Stimulated activated CD8-positive, alpha-beta memory T cell treated with anti-CD3 and anti-CD28 coated beads, Interleukin-4, amount 100 ng/mL, for 4 hours (primary cell): Measurements from ENCODE around the gene SLC35F4.
"Not testable (repeated sequence)": the region's sequence is repeated elsewhere in the genome, so short reads cannot be mapped to it uniquely, and the experiment has no call there.

Source experiments
- DNase-seq, 2 donors: peaks; one replicate each; pipeline ENCODE4 v3.0.0-alpha.2; 2020; ENCODE audit warnings: low read depth in 2 of 2, low spot score in 1 of 2

The SLC35F4 gene

GRCh38 chr14:57729208-57730187 lies 136.4 kb downstream of the SLC35F4 start:
- DNase-seq = no peak

- no peak for DNase-seq
Observed at GRCh38 chr14:57725399-57726077, 140.4 kb downstream of the SLC35F4 start.

GRCh38 chr14:57722141-57722540 lies 143.8 kb downstream of the SLC35F4 start:
- not testable (repeated sequence) for DNase-seq

DNA sequence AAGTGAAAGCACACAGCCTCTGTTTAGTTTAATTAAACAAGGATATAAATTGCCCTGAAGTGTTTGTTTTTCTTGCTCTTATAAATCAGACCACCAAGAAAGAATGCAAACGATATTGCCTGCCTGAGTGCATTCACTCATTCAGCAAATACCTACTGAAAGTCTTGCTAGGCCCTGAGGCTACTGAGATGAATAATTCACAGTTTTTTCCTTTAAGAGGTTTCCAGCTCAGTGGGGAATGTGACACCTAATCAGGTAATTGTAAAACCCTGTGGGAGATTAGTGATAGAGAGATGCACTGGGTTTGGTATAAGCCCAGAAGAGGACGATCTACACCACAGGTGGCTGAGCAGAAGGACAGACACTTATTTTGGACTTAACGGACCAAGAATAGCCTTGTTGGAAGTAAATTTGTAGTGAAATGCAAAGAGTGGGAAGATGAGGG lies 151.4 kb downstream of the SLC35F4 start:
- DNase-seq = no peak

GRCh38 chr14:57712698-57713097 lies 153.2 kb downstream of the SLC35F4 start:
- DNase-seq = no peak

DNA sequence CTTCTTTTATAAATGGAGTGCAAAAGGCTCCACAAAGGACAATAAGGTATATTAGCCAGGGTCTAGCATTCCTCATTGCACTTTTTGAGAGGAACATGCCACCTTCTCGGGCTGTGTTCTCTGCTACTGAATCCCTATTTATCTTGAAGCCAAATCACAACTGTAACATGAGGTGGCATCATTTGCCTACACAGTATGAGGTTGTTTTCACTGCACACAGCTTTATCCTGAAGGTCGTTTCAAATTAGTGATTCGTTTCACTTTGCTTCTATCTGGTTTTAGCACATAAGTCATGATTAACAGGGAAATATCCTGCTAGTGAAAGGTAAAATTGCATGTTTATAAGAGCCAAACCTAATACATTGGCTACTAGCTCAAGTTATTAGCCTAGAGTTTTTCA lies 153.8 kb downstream of the SLC35F4 start:
- no peak for DNase-seq

DNA sequence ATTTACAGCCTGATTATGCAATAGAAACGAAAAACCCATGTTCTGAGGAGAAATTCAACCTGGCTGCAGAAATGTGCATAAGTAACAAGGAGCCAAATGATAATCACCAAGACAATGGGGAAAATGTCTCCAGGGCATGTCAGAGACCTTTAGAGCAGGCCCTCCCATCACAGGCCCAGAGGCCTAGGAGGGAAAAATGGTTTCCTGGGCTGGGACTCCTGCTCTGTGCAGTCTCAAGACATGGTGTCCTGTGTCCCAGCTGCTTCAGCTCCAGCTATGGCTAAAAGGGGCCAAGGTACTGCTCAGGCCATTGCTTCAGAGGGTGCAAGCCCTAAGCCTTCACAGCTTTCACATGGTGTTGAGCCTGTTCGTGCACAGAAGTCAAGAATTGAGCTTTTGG lies 156.0 kb downstream of the SLC35F4 start:
- DNase-seq = no peak

GRCh38 chr14:57709086-57709485 lies 156.8 kb downstream of the SLC35F4 start:
- DNase-seq = not testable (repeated sequence)

DNA sequence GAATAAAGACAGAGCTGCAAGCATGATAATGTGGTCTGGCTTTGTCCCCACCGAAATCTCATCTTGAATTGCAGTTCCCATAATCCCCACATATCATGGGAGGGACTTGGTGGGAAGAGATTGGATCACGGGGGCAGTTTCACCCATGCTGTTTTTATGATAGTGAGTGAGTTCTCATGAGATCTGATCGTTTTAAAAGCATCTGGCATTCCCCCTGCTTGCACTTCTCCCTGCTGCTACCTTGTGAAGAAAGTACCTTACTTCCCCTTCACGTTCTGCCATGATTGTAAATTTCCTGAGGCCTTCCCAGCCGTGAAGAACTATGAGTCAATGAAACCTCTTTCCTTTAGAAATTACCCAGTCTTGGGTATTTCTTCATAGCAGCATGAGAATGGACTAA lies 158.7 kb downstream of the SLC35F4 start:
- DNase-seq = no peak

DNA sequence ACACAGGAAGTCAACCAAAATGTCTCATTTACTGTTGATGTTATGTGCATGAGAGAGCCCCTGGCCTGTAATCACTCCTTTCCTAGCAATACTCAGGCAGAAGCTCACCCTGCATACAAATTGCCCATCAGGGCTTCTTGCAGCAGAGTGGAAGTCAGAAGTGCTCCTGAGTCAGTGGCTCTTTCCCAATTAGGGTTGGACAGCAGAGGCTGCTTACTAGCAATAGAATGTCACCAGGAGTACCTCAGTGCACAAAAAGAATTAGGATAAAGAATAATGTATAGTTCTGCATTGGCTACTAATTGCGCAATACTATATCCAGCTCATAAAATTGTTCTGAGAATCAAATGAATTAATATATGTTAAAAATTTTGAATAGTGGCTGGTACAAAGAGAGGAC lies 161.1 kb downstream of the SLC35F4 start:
- no peak for DNase-seq

DNA sequence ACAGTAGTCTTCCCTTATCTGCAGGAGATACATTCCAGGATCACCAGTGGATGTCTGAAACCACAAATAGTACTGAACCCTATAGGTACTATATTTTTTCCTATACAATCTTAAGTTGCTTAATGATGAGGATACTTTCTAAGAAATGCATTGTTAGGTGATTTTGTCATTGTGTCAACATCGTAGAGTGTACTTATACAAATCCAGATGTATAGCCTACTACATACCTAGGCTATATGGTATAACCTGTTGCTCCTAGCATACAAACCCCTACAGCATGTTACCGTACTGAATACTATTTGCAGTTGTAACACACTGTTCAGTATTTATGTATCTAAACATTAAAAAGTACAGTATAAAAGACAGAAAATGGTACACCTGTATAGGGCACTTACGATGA lies 165.9 kb downstream of the SLC35F4 start:
- DNase-seq = no peak

GRCh38 chr14:57692671-57693070 lies 173.2 kb downstream of the SLC35F4 start:
- DNase-seq = no peak

DNA sequence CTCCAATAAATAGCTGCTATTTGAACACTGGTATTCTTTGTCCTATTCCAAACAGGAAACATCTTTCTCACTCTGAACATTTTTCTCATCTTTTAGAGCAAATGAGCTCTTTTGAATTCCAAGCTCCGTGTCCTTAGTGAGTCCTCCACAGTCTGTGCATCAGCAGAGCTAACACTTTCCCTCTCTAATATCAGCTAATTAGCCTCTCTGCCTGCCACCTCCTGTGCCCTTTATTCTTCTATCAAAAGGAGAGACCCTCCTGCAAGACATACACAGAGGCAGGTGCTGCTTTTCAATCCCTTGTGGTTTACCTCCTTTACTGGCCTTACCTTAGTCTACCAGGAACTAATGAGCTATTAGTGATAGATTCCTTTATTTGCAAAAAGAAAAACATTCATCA lies 178.5 kb downstream of the SLC35F4 start:
- no peak for DNase-seq

DNA sequence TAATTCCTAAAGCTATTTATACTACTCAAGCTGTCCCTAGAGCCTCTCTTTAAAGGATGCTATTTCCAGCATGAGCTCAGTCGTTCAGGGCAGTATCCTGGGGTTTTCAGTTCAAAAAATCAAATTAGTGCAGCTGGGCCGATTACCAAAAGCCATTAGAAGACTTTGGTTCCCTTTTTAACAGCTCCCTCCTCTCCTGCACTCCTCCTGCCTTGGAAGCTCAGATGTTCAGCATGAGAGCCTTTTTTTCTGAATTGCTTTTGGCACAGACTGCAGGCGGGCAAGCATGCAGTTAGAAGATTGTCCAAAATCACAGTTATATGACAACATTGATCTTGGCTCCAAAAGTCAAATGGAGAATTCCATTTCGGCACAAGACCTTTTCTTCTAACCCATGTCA lies 179.6 kb downstream of the SLC35F4 start:
- no peak for DNase-seq

DNA sequence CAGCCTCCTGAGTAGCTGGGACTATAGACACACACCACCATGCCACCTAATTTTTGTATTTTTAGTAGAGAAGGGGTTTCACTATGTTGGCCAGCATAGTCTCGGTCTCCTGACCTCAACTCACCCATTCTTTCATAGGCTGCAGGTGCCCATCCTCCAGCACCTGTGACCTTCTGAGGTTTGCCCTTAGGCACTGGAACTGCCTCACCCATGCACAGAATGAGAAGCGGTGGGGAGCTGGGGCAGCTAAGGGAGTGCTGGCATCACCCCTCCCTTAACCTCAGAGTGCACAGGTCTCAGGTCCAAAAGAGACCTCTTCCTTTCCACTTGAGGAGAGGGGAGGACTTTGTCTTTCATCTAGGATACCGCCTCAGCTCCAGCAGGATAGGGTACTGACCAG lies 194.9 kb downstream of the SLC35F4 start:
- no peak for DNase-seq

DNA sequence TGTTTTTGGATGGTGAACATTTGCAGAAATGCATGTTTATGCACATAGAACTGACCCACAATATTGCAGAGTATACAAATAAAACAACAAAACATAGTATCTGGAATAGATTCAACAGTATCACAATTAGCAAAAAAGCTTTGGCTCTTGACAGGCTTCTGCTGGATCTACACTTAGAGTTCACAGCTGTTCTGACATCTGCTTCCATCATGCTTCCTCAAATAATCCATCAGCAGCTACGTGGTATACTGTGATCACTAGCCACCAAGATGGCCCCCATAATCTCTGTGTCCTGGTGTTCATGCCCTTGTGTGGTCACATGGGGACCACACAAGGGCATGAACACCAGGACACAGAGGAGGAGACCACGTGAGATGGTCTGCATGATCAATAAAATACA lies 205.7 kb downstream of the SLC35F4 start:
- no peak for DNase-seq

- no peak for DNase-seq
Observed at GRCh38 chr14:57659052-57659451, 206.8 kb downstream of the SLC35F4 start.

DNA sequence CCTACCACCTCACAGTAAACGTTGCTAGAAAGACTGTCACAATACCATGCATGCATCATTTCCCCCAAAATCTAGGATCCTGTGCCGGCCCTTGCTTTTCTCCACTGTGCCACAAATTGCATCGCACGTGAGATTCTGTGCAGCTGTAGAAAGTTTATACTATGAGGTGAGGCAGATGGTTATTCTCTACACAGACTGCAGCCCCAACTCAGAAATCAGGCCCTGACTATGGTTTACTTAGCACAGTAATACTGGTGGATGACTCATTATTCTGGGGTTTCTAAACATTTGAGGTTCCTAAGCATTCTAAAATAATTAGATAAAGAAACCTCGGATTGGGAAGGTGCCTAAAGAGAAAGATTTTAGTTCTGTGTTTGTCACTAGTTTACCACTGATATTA lies 208.4 kb downstream of the SLC35F4 start:
- DNase-seq = no peak

GRCh38 chr14:57656853-57657252 lies 209.0 kb downstream of the SLC35F4 start:
- no peak for DNase-seq

DNA sequence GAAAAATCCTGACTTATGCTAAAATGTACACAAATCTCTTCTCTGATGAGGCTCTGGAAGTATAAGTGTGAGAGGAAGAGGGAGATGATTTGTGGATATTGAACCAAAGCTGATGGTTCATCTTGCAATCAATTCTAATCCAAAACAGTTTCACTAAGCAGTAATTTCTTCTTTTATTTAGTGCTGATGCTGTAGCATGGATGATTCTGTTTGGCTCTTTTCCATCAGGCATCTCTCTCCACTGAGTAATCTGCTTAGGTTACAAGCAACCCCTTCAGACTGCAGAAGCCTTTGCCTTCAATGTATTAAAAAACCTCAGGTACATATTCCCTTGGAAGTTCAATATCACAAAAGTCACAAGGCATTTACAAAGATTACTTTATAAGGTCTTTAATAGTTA lies 213.1 kb downstream of the SLC35F4 start:
- DNase-seq = no peak

DNA sequence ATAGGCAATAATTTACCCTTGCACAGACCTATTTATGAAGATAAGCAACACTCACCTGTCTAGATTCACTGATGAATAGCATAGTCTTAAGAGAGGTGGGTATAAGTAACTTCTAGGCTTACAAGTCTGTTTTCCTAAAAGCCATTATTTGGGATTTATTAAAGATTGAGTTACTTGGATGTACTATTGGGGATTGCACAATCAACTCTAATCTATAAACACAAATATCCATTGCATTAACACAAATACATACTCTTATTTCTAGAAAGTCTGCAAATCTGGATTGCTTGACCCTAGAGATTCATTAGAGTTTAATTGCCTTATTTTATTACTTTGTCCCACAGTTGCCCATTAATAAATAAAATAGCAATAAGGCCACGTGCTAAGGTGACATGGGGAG lies 224.1 kb downstream of the SLC35F4 start:
- no peak for DNase-seq

DNA sequence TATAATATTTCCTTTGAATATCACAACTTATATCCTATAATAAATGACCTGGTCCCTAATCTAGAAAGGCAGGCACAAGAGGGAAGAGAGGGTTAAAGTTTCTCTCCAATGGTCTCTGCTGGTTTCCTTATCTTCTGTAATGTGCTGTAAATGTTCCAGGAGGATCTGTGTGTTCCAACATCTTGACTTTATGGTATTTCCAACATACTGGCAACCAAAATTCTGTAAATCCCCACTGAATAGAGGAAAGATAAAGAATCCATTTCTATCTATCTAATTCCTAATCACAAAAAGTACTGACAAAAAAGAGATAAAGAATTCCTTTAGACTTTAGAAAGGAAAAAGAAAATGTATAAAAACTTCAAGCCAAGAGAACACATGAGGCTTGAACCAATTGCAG lies 225.9 kb downstream of the SLC35F4 start:
- DNase-seq = no peak
